ENCODE measurements around the gene IL17A. TPM values are rescaled to one million over a fixed set of nuclear protein-coding genes. Genes with fewer than 3 reads are reported as not detected.
"Not testable (repeated sequence)": the region's sequence is repeated elsewhere in the genome, so short reads cannot be mapped to it uniquely, and the experiment has no call there.

IL17A gene
- total RNA-seq, 1 donor from 2014 or later, result not detected

- no peak for DNase-seq (ENCODE audit: low read depth)
- H3K4me3 ChIP-seq (ENCODE audit: low read depth, low read length), result no peak overlapping the region
- no peaks in the 10 kb centered on the region for H3K27me3 ChIP-seq (ENCODE audit: control insufficient read depth, insufficient read depth, low read length)
- no peaks in the 10 kb centered on the region for H3K36me3 ChIP-seq (ENCODE audit: control insufficient read depth, insufficient read depth, low read length)
- no peak for TF ChIP-seq CTCF (IDR thresholded peaks at IDR 0.05; ENCODE audit: insufficient read depth, low read length, poor library complexity, severe bottlenecking)
Observed at GRCh38 chr6:52160472-52161104, 25.6 kb upstream of the IL17A start.

- Histone ChIP-seq H3K4me3 (ENCODE audit: low read depth, low read length) (no peak overlapping the region), H3K27me3 (ENCODE audit: control insufficient read depth, insufficient read depth, low read length) (no peaks in the 10 kb centered on the region), H3K36me3 (ENCODE audit: control insufficient read depth, insufficient read depth, low read length) (no peaks in the 10 kb centered on the region)
- DNase-seq (ENCODE audit: low read depth), result no peak
- TF ChIP-seq CTCF (IDR thresholded peaks at IDR 0.05; ENCODE audit: insufficient read depth, low read length, poor library complexity, severe bottlenecking), result no peak
Observed at GRCh38 chr6:52161689-52162438, 24.3 kb upstream of the IL17A start.

GRCh38 chr6:52162940-52163908 lies 23.0 kb upstream of the IL17A start:
- no peak for DNase-seq (ENCODE audit: low read depth)

GRCh38 chr6:52164319-52165094 lies 21.7 kb upstream of the IL17A start:
- no peak for TF ChIP-seq CTCF (IDR thresholded peaks at IDR 0.05; ENCODE audit: insufficient read depth, low read length, poor library complexity, severe bottlenecking)
- no peak overlapping the region for H3K4me3 ChIP-seq (ENCODE audit: low read depth, low read length)
- no peaks in the 10 kb centered on the region for H3K27me3 ChIP-seq (ENCODE audit: control insufficient read depth, insufficient read depth, low read length)
- no peak for DNase-seq (ENCODE audit: low read depth)
- H3K36me3 ChIP-seq (ENCODE audit: control insufficient read depth, insufficient read depth, low read length), result no peaks in the 10 kb centered on the region

More at GRCh38 chr6:52162940-52163908, 23.0 kb upstream of the IL17A start:
- peak; percentile 78 for TF ChIP-seq CTCF (IDR thresholded peaks at IDR 0.05; ENCODE audit: insufficient read depth, low read length, poor library complexity, severe bottlenecking)
- Histone ChIP-seq H3K27me3 (ENCODE audit: control insufficient read depth, insufficient read depth, low read length) (no peaks in the 10 kb centered on the region), H3K4me3 (ENCODE audit: low read depth, low read length) (no peak overlapping the region), H3K36me3 (ENCODE audit: control insufficient read depth, insufficient read depth, low read length) (no peaks in the 10 kb centered on the region)

- H3K4me3 ChIP-seq (ENCODE audit: low read depth, low read length), result no peak overlapping the region
- no peak for DNase-seq (ENCODE audit: low read depth)
- H3K36me3 ChIP-seq (ENCODE audit: control insufficient read depth, insufficient read depth, low read length), result no peaks in the 10 kb centered on the region
- H3K27me3 ChIP-seq (ENCODE audit: control insufficient read depth, insufficient read depth, low read length), result no peaks in the 10 kb centered on the region
- no peak for TF ChIP-seq CTCF (IDR thresholded peaks at IDR 0.05; ENCODE audit: insufficient read depth, low read length, poor library complexity, severe bottlenecking)
Observed at GRCh38 chr6:52167267-52167666, 18.9 kb upstream of the IL17A start.

GRCh38 chr6:52168351-52168750 lies 17.8 kb upstream of the IL17A start:
- not testable (repeated sequence) for H3K27me3 ChIP-seq (ENCODE audit: control insufficient read depth, insufficient read depth, low read length); H3K36me3 ChIP-seq (ENCODE audit: control insufficient read depth, insufficient read depth, low read length); H3K4me3 ChIP-seq (ENCODE audit: low read depth, low read length); DNase-seq (ENCODE audit: low read depth)

Data from kidney epithelial cell (primary cell).